Endodermal cell (in vitro differentiated cells): ENCODE measurements around the gene NEAT1. TPM values are rescaled to one million over a fixed set of nuclear protein-coding genes. Genes with fewer than 3 reads are reported as not detected.

Experiments
- DNase-seq: peaks from one replicate; pipeline ENCODE4 v3.0.0-alpha.2; 2017
- H3K27ac ChIP-seq: 2 replicates; pipeline ENCODE4 v1.5.1; 2013; ENCODE audit warnings: mild to moderate bottlenecking, low read depth, low read length, moderate library complexity
- H3K27me3 ChIP-seq: 2 replicates; pipeline ENCODE4 v1.6.1; 2013; ENCODE audit warnings: mild to moderate bottlenecking, low read length, moderate library complexity; ENCODE audit not compliant: insufficient read depth, control insufficient read depth, poor library complexity, severe bottlenecking
- H3K36me3 ChIP-seq: 2 replicates; pipeline ENCODE4 v1.7.0; 2013; ENCODE audit warnings: mild to moderate bottlenecking, low read length, moderate library complexity; ENCODE audit not compliant: control insufficient read depth, insufficient read depth
- H3K4me1 ChIP-seq: one replicate; pipeline ENCODE4 v1.7.0; 2013; ENCODE audit warnings: low read length; ENCODE audit not compliant: control insufficient read depth, insufficient read depth
- H3K4me3 ChIP-seq: 2 replicates; pipeline ENCODE4 v1.5.1; 2013; ENCODE audit warnings: mild to moderate bottlenecking, low read length, moderate library complexity
- H3K9ac ChIP-seq: 2 replicates; pipeline ENCODE4 v1.6.1; 2013; ENCODE audit warnings: mild to moderate bottlenecking, low read length, moderate library complexity; ENCODE audit not compliant: poor library complexity, severe bottlenecking; ENCODE audit errors: extremely low read depth
- H3K9me3 ChIP-seq: 2 replicates; pipeline ENCODE4 v1.6.1; 2013; ENCODE audit warnings: mild to moderate bottlenecking, low read length, moderate library complexity; ENCODE audit not compliant: control insufficient read depth
- H3K27ac Mint-ChIP-seq: 2 replicates; pipeline ENCODE4 v1.8.0; 2020; ENCODE audit warnings: mixed read lengths
- H3K27me3 Mint-ChIP-seq: 2 replicates; pipeline ENCODE4 v1.8.0; 2021; ENCODE audit warnings: mild to moderate bottlenecking, mixed read lengths; ENCODE audit not compliant: insufficient read depth
- H3K36me3 Mint-ChIP-seq: 2 replicates; pipeline ENCODE4 v1.8.0; 2020; ENCODE audit warnings: low read depth, mixed read lengths
- H3K4me1 Mint-ChIP-seq: 2 replicates; pipeline ENCODE4 v1.8.0; 2020; ENCODE audit warnings: mixed read lengths
- H3K4me3 Mint-ChIP-seq: 2 replicates; pipeline ENCODE4 v1.8.0; 2020; ENCODE audit warnings: mild to moderate bottlenecking, moderate library complexity, mixed read lengths
- H3K9me3 Mint-ChIP-seq: 2 replicates; pipeline ENCODE4 v1.8.0; 2020; ENCODE audit warnings: mild to moderate bottlenecking, mixed read lengths
- CTCF ChIP-seq: fragments of 200-600 bp; sonication (generic); conservative IDR thresholded peaks from 2 replicates; pipeline ENCODE4 v1.5.0; 2021; ENCODE audit warnings: antibody characterized with exemption, mild to moderate bottlenecking
- WGBS, 2 experiments: methylation state at CpG; one replicate each; pipeline versions ENCODE4 v1.1.5 to v1.1.7; 2013; ENCODE audit warnings: missing lambda C conversion rate in 2 of 2, mixed read lengths in 1 of 2; ENCODE audit not compliant: insufficient coverage in 1 of 2, insufficient read length in 1 of 2; 5-methylcytosine and 5-hydroxymethylcytosine counted together
- total RNA-seq, 2 donors: library from RNA; stranded (reverse); fragmentation: NEBNext Ultra II Directional in 1 of 2; extraction: Animal tissue kit (Norgen Biotek cat#: 25700) in 1 of 2; gene quantifications; 2 replicates in 1 of 2; 3 replicates in 1 of 2; pipeline ENCODE4 v1.2.1, GENCODE V29; 2021

NEAT1 gene
- total RNA-seq, 2 donors from 2014 or later = 61.3 to 85.2 TPM

GRCh38 chr11:65380460-65381119 is 42.0 kb upstream of the NEAT1 start:
- H3K36me3 ChIP-seq = no peaks in the 10 kb centered on the region
- H3K4me3 ChIP-seq = no peak overlapping the region
- H3K9ac ChIP-seq = no peak overlapping the region
- no peak for DNase-seq
- no peak overlapping the region for H3K4me3 Mint-ChIP-seq
- peaks cover 6% of the 10 kb centered on the region for H3K4me1 ChIP-seq
- no peak overlapping the region for H3K27ac Mint-ChIP-seq
- H3K27me3 Mint-ChIP-seq = no peaks in the 10 kb centered on the region
- 93 to 94% methylated on average over 12 to 16 of the region's 16 CpGs for WGBS, 2 experiments
- H3K9me3 Mint-ChIP-seq = no peaks in the 10 kb centered on the region
- TF ChIP-seq CTCF = peak; percentile 58
- H3K4me1 Mint-ChIP-seq = peaks cover 23% of the 10 kb centered on the region
- H3K27ac ChIP-seq = no peak overlapping the region
- H3K36me3 Mint-ChIP-seq = no peaks in the 10 kb centered on the region
- no peaks in the 10 kb centered on the region for H3K9me3 ChIP-seq
- no peaks in the 10 kb centered on the region for H3K27me3 ChIP-seq

GRCh38 chr11:65381716-65382032 is 40.9 kb upstream of the NEAT1 start:
- no peak overlapping the region for H3K4me3 ChIP-seq
- 53 to 56% methylated on average over 2 to 6 of the region's 6 CpGs for WGBS, 2 experiments
- H3K27me3 Mint-ChIP-seq = no peaks in the 10 kb centered on the region
- no peak for TF ChIP-seq CTCF
- no peaks in the 10 kb centered on the region for H3K9me3 ChIP-seq
- peak overlapping the region; percentile 96 for H3K27ac Mint-ChIP-seq
- no peaks in the 10 kb centered on the region for H3K27me3 ChIP-seq
- peak overlapping the region; percentile 38 for H3K9ac ChIP-seq
- peak overlapping the region; percentile 47 for H3K4me3 Mint-ChIP-seq
- peaks cover 23% of the 10 kb centered on the region for H3K4me1 Mint-ChIP-seq
- no peaks in the 10 kb centered on the region for H3K9me3 Mint-ChIP-seq
- peaks cover 6% of the 10 kb centered on the region for H3K4me1 ChIP-seq
- DNase-seq = peak; percentile 91
- H3K36me3 Mint-ChIP-seq = no peaks in the 10 kb centered on the region
- peak overlapping the region; percentile 50 for H3K27ac ChIP-seq
- no peaks in the 10 kb centered on the region for H3K36me3 ChIP-seq

- Histone ChIP-seq H3K27ac (peak within 1 kb of the TSS; percentile 50), H3K4me1 (peaks cover 6% of the 10 kb centered on the region), H3K9me3 (no peaks in the 10 kb centered on the region), H3K4me3 (peak within 1 kb of the TSS; percentile 23), H3K36me3 (no peaks in the 10 kb centered on the region), H3K27me3 (no peaks in the 10 kb centered on the region), H3K9ac (peak within 1 kb of the TSS; percentile 38)
- Mint-ChIP-seq H3K4me1 (peaks cover 23% of the 10 kb centered on the region), H3K27ac (peak within 1 kb of the TSS; percentile 96), H3K36me3 (no peaks in the 10 kb centered on the region), H3K9me3 (no peaks in the 10 kb centered on the region), H3K4me3 (peak within 1 kb of the TSS; percentile 47), H3K27me3 (no peaks in the 10 kb centered on the region)
- TF ChIP-seq CTCF = peak; percentile 72
- peak; percentile 93 for DNase-seq
- WGBS, 2 experiments = 41 to 49% methylated on average over 16 to 27 of the region's 27 CpGs
Observed at GRCh38 chr11:65382033-65382803, 40.4 kb upstream of the NEAT1 start, which contains the start of gene SLC25A45. TSS of gene SLC25A45 (minus strand) at chr11:65382646. CDS start at chr11:65381951, 695 bp downstream.
